ENCODE measurements around the gene USP5.
"Not testable (repeated sequence)": the region's sequence is repeated elsewhere in the genome, so short reads cannot be mapped to it uniquely, and the experiment has no call there.

Gene USP5

GRCh38 chr12:6871052-6871957 is 19.4 kb downstream of the USP5 start:
- H3K4me3 ChIP-seq (ENCODE audit: low read length) = peak overlapping the region; percentile 64; the same call in 1 of the 2 replicates

GRCh38 chr12:6872073-6873048 is 20.4 kb downstream of the USP5 start:
- TF ChIP-seq ZNF274 (IDR thresholded peaks at IDR 0.05; ENCODE audit: low read depth, low read length) = no peak
- peak overlapping the region; percentile 64 for H3K4me3 ChIP-seq (ENCODE audit: low read length)

More at GRCh38 chr12:6871052-6871957, 19.4 kb downstream of the USP5 start:
- no peak for TF ChIP-seq ZNF274 (IDR thresholded peaks at IDR 0.05; ENCODE audit: low read depth, low read length)

GRCh38 chr12:6873094-6874014 is 21.4 kb downstream of the USP5 start, which contains the start of gene SPSB2:
SPSB2 (minus strand) TSS chr12:6873303; CDS start chr12:6872901, 402 bp downstream.
- peak within 1 kb of the TSS; percentile 69 for H3K4me3 ChIP-seq (ENCODE audit: low read length)
- no peak for TF ChIP-seq ZNF274 (IDR thresholded peaks at IDR 0.05; ENCODE audit: low read depth, low read length)

GRCh38 chr12:6874015-6874368 is 22.0 kb downstream of the USP5 start:
- H3K4me3 ChIP-seq (ENCODE audit: low read length) = peak overlapping the region; percentile 69; the same call in 1 of the 2 replicates

- H3K4me3 ChIP-seq (ENCODE audit: low read length) = not testable (repeated sequence)
These were observed 27.9 kb downstream of the USP5 start for GRCh38 chr12:6879824-6880223.

- no peak for TF ChIP-seq ZNF274 (IDR thresholded peaks at IDR 0.05; ENCODE audit: low read depth, low read length)
These were observed 31.3 kb downstream of the USP5 start for GRCh38 chr12:6883252-6883651.

GRCh38 chr12:6883683-6884082 is 31.7 kb downstream of the USP5 start:
- no peak for TF ChIP-seq ZNF274 (IDR thresholded peaks at IDR 0.05; ENCODE audit: low read depth, low read length)
- no peak overlapping the region for H3K4me3 ChIP-seq (ENCODE audit: low read length)

More at GRCh38 chr12:6883252-6883651, 31.3 kb downstream of the USP5 start:
- no peak overlapping the region for H3K4me3 ChIP-seq (ENCODE audit: low read length)

- no peak overlapping the region for H3K4me3 ChIP-seq (ENCODE audit: low read length)
- no peak for TF ChIP-seq ZNF274 (IDR thresholded peaks at IDR 0.05; ENCODE audit: low read depth, low read length)
These were observed 32.6 kb downstream of the USP5 start for GRCh38 chr12:6884539-6884938.

- not testable (repeated sequence) for H3K4me3 ChIP-seq (ENCODE audit: low read length)
These were observed 34.5 kb downstream of the USP5 start for GRCh38 chr12:6886206-6886999.

GRCh38 chr12:6887460-6887859 is 35.5 kb downstream of the USP5 start:
- TF ChIP-seq ZNF274 (IDR thresholded peaks at IDR 0.05; ENCODE audit: low read depth, low read length) = no peak
- H3K4me3 ChIP-seq (ENCODE audit: low read length) = no peak overlapping the region

- H3K4me3 ChIP-seq (ENCODE audit: low read length) = no peak overlapping the region
- no peak for TF ChIP-seq ZNF274 (IDR thresholded peaks at IDR 0.05; ENCODE audit: low read depth, low read length)
These were observed 36.4 kb downstream of the USP5 start for GRCh38 chr12:6888360-6888759.

GRCh38 chr12:6888794-6889193 is 36.8 kb downstream of the USP5 start:
- not testable (repeated sequence) for H3K4me3 ChIP-seq (ENCODE audit: low read length)

- not testable (repeated sequence) for H3K4me3 ChIP-seq (ENCODE audit: low read length)
These were observed 38.0 kb downstream of the USP5 start for GRCh38 chr12:6889775-6890573.
